Esophagus muscularis mucosa (tissue), 4 donors: ENCODE measurements around the gene TAOK2.

Experiments used
- EP300 ChIP-seq: sonication (generic); formaldehyde crosslinking; IDR thresholded peaks from one replicate; pipeline ENCODE4 v1.6.1; 2017; ENCODE audit warnings: antibody characterized with exemption
- POLR2A ChIP-seq: fragments of 450-650 bp; IDR thresholded peaks from one replicate; pipeline ENCODE4 v1.6.1; 2017; ENCODE audit warnings: antibody characterized with exemption, moderate library complexity, mild to moderate bottlenecking, low read depth
- POLR2AphosphoS5 ChIP-seq, 2 donors: sonication (generic); formaldehyde crosslinking; IDR thresholded peaks; one replicate each; pipeline ENCODE4 v1.6.1; 2017; ENCODE audit warnings: antibody characterized with exemption in 2 of 2
- TF ChIP-seq, protein P1 (sequence below), 3 experiments: fragments of 200-600 bp in 2 of 3; fragments of 450-650 bp in 1 of 3; sonication (generic) in 2 of 3; IDR thresholded peaks; one replicate each; pipeline ENCODE4 v1.5.1; 2017 to 2019; ENCODE audit warnings: antibody characterized with exemption in 3 of 3, mild to moderate bottlenecking in 2 of 3, moderate library complexity in 1 of 3

DNA sequence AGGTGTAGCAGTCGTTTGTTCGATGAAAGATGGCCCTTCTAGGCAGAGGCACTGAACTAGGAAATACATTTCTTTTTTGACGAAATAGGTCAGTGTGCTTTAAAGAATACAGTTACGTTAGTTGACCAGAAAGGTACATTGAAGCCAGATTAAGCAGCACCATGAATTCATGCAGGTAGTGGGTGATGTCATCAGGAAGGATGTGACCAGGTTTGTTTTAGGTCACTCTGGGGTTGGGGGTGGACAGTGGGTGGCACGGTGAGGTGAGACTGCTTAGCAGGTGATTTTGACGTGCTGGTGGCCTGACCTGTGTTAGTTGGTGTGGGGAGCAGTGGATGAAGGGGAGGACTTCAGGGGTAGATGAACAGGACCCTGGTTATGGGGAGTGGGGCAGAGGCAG lies 25.9 kb downstream of the TAOK2 start:
- TF ChIP-seq POLR2AphosphoS5 (IDR thresholded peaks at IDR 0.05), result no peak
- TF ChIP-seq EP300, result no peak
- TF ChIP-seq, protein P1, sequence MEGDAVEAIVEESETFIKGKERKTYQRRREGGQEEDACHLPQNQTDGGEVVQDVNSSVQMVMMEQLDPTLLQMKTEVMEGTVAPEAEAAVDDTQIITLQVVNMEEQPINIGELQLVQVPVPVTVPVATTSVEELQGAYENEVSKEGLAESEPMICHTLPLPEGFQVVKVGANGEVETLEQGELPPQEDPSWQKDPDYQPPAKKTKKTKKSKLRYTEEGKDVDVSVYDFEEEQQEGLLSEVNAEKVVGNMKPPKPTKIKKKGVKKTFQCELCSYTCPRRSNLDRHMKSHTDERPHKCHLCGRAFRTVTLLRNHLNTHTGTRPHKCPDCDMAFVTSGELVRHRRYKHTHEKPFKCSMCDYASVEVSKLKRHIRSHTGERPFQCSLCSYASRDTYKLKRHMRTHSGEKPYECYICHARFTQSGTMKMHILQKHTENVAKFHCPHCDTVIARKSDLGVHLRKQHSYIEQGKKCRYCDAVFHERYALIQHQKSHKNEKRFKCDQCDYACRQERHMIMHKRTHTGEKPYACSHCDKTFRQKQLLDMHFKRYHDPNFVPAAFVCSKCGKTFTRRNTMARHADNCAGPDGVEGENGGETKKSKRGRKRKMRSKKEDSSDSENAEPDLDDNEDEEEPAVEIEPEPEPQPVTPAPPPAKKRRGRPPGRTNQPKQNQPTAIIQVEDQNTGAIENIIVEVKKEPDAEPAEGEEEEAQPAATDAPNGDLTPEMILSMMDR (IDR thresholded peaks at IDR 0.05), result no peak
- no peak for TF ChIP-seq POLR2A
